Activated T-cell treated with anti-CD3 and anti-CD28 coated beads for 4 hours (primary cell): Measurements from ENCODE around the gene NPAS4.
"Not testable (repeated sequence)": the region's sequence is repeated elsewhere in the genome, so short reads cannot be mapped to it uniquely, and the experiment has no call there.

Experiments used
- DNase-seq: peaks from one replicate; pipeline ENCODE4 v3.0.0-alpha.2; 2020

Gene NPAS4

DNA sequence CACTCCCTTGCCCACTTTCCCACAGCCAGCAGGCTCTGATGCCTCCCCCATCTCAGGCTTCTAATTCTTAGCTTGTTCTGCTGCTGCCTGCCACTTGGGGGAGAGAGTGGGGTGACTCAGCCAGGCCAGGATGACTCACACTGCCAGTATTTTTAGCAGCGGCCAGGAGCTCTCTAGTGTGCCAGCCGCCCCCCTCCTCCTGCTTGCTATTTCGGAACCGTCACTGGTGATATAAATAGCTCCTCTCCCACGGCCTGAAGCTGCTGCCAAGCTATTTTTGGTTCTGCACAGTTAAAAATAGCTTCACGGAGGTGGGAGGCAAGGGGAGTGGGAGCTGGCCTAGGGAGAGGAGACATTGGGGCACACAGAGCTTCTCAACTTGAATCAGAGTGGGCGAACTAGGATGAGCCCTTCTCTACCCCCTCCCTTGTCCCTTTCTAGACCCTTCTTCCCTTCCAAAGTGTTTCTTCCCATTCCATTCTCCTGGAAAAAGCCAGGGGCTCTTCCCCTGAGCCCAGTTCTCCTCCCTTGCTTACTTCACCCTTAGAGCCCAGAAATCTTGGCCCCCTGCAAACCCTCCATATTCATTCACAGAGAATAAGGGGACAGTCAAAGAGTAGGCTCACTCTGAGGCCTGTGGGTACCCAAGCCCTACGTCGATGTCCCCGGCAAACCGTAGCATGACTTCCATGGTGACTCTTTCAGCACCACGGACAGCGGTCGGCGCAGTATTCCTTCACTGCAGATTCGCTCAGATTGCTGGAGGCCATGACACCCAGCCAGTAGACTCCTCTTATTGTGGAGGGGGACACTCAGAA is 2.5 kb upstream of the NPAS4 start:
- DNase-seq = peak; percentile 39

DNA sequence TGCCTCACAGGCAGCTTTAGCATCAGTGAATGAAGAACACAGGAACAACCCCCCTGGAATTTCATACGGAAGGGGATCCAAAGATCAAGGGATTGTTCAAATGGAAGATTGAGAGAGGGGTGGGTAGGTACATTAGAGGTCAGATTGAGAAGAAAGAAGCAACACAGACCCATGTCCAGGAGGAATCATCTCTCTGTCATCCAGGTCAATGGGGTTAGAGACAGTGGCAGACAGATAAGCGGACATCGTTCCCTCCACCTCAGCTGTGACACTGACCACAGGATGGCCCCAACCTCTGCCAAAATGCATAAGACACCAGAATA is 1.9 kb upstream of the NPAS4 start:
- no peak for DNase-seq

DNA sequence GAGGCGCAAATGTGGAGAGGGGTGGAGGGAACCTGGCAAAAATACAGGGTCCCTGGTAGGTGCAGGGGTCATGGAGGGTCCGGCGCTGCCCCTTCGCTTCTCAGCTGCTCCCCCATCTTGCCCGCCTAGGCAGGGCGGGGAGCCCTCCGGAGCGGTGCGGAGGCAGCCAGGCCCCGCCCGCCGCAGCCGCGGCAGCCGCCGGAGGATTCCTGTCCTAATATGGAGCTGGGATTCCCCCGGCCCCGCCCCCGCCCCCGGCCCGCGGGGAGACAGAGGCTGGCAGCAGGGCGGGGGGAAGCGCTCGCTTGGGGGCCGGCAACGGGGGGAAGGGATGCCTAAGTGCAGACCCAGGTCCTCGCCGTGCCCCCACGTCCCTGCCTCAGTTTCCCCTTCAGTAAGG is 1.0 kb upstream of the NPAS4 start:
- DNase-seq = no peak

DNA sequence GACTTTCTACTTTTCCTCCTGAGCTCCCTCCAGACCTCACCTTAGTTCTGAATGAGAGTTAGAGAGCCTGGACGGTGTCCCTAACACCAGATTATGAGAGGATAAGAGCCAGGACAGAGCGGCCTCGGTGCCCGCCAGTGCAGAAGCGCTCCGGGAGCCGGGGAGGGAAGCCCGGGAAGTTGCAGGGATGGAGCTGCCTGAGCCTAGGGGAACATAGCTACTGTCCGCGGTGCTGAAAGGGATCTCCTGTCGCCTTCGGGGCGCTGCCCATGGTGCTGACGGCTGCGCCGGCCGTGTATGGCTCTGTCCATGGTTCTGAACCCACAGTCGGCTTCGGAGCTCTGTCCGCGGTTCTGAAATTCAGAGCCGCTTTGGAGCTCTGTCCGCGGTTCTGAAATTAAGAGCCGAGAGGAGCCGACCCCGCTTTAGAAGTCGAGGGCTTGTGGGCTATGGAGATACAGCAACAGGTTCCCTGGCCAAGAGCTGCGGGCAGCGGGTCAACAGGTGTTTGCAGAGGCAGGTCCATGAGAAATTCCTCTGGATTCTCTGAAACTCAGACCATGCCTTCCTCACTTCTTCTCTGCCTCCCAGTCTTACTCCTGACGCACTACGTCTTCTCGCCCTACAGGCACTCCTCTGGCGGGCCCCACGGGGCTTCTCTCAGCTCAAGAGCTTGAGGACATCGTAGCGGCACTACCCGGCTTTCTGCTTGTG is 814 bp downstream of the NPAS4 start:
- DNase-seq = peak; percentile 81

DNA sequence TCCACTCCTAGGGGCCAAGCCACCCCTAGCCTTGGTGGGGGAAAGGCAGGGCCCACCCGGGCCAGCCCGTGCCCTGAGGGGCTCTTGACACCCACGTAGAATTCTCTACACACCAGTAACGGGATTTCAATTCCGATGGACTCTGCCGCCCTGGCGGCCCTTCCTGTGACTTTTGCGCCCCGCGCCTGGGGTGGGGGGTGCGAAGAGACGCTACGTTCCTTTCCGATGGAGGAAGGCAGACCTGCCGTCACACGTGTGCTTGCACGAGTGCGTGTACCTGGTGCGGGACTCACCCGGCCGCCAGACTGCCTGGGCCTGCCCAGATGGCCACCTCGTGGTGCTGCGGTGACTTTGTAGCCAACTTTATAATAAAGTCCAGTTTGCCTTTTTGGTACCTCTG is 5.5 kb downstream of the NPAS4 start:
- DNase-seq = no peak

DNA sequence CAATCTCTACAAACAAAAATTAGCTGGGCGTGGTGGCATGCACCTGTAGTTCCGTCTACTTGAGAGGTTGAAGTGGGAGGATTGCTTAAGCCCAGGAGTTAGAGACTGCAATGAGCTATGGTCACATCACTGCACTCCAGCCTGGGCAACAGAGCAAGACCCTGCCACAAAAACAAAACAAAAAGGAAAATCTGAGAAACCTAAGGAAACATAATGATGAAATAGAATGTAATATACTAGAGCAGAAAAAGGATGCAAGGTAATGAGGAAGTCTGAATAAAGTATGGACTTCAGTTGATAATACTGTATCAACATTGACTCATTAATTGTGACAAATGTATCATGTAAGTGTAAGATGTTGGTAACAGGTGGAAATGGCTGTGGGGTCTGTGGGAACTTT is 8.1 kb downstream of the NPAS4 start:
- DNase-seq = no peak

DNA sequence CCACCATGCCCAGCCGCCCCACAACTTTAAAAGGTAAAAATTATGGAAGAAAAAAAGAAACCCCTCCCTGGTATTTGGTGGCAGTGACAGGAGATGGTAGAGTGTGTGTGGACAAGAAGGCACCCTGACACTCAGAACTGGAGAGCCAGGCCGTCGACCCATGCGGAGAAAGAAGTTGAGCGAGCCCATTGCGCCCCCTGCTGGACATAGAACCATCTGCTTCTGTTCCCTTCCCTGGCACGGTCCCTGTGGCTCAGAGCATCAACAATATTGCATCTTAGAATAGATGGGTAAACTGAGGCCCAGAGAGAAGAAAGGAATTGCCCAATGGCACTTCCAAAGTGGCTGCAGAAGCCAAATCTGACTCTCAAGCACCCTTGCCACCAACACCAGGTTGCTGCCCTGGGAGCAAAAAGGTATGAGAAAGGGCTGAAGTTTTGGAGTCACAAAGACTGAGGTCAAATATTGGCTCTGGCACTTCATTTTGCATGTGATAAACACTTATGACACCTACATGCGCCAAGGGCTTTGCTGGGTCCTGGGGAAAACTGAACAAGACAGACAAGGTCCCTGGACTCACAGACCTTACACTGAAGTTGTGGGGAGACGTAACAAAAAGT is 9.3 kb downstream of the NPAS4 start:
- peak; percentile 66 for DNase-seq

DNA sequence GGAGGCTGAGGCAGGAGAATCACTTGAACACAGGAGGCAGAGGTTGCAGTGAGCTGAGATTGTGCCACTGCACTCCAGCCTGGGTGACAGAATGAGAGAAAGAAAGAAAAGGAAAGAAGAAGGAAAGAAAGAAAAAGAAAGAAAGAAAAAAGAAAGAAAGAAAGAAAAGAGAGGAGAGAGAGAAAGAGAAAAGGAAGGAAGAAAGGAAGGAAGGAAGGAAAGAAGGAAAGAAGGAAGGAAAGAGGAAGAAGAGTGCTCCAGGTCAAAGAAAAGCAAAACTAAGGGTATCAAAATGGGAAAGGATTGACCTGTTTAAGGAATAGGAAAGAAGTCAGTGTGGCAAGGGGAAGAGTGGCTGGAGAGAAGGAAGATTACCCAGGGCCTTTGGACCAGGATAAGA is 10.5 kb downstream of the NPAS4 start:
- DNase-seq = not testable (repeated sequence)

DNA sequence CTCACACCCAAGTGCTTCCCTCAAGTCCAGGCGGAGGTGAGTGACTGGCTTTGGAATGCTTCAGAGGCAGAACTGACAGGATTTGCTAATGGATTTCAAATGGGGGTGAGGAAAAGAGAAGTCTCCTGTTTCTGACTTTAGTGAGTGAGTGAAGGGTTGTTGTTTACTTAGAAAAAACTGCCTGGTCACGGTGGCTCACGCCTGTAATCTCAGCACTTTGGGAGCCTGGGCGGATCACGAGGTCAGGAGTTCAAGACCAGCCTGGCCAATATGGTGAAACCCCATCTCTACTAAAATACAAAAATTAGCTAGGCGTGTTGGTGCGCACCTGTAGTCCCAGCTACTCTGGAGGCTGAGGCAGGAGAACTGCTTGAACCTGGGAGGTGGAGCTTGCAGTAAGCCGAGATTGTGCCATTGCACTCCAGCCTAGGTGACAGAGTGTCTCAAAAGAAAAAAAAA is 11.1 kb downstream of the NPAS4 start:
- DNase-seq = not testable (repeated sequence)

DNA sequence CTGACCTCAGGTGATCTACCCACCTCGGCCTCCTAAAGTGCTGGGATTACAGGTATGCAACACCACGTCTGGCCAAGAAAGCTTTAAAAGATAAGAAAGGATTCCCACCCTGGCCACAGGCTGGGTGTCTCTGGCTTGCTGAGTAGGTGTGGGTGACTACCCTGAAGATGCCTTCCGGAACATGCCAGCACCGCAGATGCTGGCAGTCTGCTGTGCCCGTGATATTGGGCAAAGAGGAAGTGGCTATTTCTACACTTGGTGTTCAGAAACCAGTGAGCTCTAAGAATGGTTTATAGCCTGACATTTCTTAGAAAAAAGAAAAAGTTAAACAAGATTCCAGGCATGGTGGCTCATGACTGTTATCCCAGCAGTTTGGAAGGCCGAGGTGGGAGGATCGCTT is 11.8 kb downstream of the NPAS4 start:
- no peak for DNase-seq

DNA sequence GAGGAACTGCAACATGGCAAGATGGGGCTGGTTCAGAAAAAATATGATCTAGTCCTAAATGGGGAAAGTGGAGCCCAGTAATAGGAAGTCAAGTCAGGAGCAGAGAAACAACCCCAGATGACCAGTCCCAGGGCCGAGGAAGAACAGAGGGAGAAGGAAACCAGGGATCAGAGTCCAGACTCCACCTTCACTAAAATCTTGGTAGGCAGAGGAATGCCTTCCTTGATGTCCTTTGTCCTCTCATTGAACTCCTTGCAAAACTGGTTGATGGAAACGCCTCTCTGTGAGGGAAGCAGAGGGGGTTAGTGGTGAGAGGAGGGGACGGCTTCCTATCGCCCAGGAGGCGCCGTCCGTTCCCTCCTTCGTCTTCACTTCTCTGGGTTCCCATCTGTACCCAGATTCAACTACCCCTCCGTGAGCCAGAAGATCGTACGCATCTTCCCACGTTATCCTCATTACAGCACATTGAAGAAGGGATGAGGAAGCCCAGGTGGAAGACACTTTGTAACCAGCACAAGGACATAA is 17.2 kb downstream of the NPAS4 start:
- DNase-seq = no peak

DNA sequence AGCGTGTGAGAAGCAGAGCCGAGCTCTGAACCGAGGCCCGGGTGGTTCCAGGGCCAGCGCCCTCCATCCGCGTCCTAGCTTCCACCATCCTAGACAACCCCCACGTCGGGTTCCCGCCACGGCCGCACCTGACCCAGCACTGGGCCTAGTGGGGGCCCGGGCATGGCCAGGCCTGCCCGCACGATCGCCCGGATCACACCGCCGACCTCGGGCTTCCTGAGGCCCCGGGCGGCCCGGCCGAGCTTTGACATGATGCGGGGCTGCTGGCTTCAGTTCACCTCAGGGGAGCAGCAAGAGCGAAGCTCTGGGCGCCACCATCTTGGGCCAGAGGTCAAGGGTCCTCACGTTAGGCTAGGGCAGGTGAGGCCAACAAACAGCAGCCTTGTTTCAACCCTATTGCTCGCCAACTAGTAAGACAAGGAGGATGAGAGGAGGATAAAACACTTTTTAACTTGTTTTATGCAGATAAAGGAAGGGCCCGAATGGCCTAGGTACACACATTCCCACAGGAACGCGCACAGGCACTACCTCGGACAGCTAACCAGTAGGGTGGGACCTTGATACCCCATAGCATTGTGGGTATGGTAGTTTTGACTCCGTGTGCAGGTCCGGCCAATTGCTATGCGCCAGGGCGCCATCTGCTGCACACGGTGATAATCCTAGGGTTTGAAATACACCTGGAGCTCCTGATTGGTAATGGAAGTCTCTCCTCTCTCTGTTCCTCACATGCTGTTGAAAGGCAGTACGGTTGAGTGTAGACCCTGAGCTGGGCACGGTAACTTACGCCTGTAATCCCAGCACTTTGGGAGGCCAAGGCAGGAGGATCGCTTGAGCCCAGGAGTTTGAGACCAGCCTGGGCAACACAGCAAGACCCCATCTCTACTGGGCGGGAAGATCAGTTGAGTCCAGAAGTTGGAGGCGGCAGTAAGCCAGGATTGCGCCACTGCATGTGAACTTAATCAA is 17.9 kb downstream of the NPAS4 start, which contains the start of gene MRPL11:
MRPL11 (minus strand) TSS at position 345 of the 963 bp plus-strand sequence; CDS start at position 251, 94 bp downstream.
- peak; percentile 88 for DNase-seq

DNA sequence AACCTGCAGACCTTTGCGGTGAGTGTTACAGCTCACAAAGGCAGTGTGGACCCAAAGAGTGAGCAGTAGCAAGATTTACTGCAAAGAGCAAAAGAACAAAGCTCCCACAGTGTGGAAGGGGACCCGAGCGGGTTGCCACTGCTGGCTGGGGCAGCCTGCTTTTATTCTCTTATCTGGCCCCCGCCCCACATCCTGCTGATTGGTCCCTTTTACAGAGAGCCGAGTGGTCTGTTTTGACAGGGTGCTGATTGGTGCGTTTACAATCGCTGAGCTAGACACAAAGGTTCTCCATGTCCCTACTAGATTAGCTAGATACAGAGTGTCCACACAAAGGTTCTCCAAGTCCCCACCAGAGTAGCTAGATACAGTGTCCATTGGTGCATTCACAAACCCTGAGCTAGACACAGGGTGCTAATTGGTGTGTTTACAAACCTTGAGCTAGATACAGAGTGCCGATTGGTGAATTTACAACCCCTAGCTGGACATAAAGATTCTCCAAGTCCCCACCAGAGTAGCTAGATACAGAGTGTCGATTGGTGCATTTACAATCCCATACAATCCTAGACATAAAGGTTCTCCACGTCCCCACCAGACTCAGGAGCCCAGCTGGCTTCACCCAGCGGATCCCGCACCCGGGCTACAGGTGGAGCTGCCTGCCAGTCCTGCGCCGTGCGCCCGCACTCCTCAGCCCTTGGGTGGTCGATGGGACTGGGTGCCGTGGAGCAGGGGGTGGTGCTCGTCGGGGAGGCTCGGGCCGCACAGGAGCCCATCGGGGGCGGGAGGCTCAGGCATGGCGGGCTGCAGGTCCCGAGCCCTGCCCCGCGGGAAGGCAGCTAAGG is 19.5 kb downstream of the NPAS4 start:
- DNase-seq = not testable (repeated sequence)

DNA sequence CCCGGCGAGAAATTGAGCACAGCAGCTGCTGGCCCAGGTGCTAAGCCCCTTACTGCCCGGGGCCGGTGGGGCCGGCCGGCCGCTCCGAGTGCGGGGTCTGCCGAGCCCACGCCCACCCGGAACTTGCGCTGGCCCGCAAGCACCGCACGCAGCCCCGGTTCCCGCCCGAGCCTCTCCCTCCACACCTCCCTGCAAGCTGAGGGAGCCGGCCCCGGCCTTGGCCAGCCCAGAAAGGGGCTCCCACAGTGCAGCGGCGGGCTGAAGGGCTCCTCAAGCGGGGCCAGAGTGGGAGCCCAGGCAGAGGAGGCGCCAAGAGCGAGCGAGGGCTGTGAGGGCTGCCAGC is 20.1 kb downstream of the NPAS4 start:
- DNase-seq = not testable (repeated sequence)

DNA sequence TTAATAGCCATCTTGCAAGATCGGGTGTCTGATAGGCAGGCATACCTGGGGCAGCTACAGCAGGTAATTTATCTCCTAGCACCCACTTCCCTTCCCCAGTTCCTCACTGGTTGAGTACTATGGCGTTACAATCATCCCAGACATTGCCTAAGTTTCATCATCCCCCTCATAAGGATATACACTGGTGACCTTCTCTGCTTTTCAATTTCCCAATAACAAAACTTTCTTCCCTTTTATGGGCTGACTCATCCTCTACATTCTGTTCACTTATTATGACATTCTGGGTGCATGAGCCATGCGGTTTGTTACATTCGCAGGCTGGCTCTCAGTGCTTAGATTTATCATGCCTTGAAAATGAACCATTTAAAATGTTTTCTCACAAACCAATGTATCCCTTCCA is 22.8 kb downstream of the NPAS4 start:
- no peak for DNase-seq

DNA sequence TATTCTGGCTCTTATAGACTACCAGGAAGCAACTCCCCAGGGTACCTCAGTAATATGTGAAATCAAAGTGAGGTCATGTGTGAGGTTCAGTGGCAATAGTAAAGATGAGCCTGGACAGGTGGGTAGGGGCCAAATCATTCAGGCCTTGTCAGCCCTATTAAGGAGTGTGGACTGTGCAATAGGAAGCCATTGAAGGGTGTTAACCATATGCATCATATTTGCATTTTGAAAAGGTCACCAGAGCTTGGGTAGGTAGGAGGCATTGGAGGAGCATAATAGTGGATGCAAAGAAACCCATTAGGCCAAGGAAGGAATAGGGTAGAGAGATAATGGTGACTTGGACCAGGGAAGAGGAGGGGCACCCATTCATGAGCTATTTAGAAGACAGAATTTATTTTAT is 26.2 kb downstream of the NPAS4 start:
- DNase-seq = no peak

DNA sequence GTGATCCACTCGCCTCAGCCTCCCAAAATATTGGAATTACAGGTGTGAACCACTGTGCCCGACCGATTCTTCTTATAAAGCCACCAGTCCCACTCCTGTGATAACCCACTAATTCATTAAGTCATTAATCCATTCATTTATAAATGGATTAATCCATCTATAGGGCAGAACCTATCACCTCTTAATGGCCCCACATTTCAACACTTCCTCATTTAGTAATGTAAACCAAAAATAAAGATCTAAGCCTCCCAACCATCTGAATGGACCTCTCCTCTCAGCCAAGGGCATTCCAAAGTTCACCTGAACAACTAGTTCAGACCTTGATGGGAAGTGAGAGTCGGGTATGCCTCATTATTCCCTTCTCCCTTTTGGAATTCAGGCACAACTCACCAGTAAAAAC is 27.7 kb downstream of the NPAS4 start:
- no peak for DNase-seq

DNA sequence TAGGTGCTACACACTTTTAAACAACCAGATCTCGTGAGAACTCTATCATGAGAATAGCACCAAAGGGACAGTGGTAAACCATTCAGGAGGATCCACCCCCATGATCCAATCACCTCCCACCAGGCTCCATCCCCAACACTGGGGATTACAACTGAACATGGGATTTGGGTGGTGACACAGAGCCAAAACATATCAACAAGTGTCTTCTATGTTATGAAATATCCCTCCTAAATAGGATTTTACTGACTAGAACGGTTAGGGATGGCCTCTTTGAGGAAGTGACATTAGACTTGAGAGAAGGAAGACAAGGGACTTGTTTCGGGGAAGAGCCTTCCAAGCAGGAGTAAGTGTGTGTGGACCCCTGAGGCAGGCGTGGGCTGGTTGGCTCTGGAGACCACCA is 29.7 kb downstream of the NPAS4 start:
- DNase-seq = no peak

DNA sequence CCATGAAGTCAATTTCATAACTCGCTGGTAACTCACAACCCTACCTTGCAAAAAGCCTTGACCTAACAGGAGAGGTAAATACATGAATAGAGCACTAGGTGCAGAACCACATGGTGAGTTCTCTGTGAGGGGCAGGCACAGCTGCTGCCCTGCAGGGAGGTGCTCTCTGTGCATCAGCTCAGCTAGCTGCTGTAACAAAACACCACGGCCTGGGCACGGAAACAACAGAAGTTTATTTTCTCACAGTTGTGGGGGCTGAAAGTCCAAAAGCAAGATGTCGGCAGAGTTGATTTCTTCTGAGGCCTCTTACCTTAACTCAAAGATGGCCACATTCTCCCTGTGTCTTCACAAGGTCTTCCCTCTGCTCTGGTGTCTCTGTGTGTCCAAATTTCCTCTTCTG is 30.8 kb downstream of the NPAS4 start:
- no peak for DNase-seq

DNA sequence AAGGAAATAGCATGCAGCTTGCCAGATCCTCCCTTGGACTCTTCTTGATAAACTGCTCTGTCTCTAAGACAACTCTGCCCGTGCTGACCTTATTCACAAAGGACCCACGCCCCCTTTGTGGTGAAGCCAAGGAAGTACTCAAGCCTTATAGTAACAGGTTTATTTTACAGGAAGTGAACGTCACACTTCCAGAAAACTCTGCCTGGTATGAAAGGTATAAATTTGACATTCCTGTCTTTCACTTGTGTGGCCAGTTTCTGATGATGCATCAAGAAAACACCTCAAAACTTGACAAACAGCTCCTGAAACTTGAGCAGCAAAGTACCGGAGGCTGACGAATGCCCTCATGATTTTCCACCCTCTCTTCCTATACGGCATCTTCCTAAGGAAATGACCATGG is 33.4 kb downstream of the NPAS4 start:
- no peak for DNase-seq

DNA sequence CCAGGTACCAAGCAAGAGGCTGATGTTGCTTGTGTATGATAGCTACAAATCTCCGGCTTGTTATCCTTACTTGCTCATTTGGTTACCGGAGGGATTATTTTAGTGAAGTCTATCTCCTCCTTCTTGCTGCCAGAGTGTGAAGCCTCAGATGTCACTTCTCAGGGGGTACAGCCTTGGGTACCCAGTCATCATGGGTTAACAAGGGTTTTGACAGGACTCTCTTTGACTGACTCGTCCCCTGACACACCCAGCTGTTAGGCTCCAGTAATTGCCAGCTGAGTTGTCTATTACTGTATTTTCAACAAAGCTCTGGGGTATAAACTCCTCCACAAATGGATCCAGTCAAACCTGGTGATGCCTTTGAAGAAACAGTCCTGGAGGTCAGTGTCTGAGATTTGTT is 34.0 kb downstream of the NPAS4 start:
- no peak for DNase-seq

DNA sequence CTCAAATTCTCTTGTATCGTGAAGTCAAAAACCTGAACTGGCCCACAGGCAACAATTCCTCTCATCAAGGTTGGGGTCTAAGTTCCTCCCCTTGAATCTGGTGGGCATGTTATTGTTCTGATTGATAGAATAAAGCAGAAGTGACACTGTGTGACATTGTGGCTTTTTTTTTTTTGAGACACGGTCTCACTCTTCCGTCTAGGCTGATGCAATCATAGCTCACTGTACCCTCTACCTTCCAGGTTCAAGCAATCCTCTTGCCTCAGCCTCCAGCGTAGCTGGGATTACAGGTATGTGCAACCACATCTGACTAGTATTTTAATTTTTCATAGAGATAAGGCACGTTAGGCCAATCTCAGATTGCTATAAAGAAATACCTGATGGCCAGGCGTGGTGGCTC is 37.0 kb downstream of the NPAS4 start:
- no peak for DNase-seq
